ENCODE results near the gene PIK3C2A.
"Not testable (repeated sequence)": the region's sequence is repeated elsewhere in the genome, so short reads cannot be mapped to it uniquely, and the experiment has no call there.

The PIK3C2A gene

DNA sequence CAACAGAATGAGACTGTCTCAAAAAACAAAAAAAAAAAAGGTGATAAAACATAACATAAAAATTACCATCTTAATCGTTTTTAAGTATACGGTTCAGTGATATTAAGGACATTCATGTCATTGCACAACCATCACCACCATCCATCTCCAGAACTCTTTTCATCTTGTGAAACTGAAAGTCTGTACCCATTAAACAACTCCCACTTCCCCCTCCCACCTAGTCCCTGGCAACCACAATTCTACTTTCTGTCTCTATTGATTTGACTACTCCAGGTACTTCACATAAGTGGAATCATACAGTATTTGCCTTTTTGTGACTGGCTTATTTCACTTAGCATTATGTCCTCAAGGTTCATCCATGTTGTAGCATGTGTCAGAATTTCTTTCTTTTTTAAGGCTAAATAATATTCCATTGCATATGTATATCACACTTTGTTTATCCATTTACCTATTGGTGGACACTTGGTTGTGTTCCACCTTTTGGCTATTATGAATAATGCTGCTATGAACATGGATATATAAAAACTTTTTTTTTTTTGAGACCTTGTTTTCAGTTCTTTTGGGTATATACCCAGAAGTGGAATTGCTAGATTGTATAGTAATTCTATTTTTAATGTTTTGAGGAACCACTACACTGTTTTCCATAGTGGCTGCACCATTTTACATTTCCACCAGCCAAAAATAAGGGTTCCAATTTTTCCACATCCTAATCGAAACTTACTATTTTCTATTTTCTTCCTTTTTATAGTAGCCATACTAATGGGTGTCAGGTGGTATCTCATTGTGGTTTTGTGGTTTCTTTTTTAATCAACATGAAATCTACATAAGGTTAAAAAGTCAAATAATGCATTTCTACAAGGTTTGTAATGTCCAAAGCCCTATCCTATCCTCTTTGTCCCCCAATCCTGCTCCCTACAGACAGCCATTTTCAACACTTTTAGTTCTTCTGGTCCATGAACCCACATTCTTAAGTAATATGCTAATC is 23.4 kb upstream of the PIK3C2A start:
- no peak overlapping the region for H3K4me3 ChIP-seq (replicated peaks; ENCODE audit: low read depth, low read length)
- H3K36me3 ChIP-seq (ENCODE audit: control insufficient read depth, insufficient read depth, low read length), result no peaks in the 10 kb centered on the region
- H3K27me3 ChIP-seq (replicated peaks; ENCODE audit: control insufficient read depth, insufficient read depth, low read length), result no peaks in the 10 kb centered on the region
- DNase-seq (ENCODE audit: extremely low read depth, insufficient read length), result peak; percentile 25
- TF ChIP-seq, protein P1, sequence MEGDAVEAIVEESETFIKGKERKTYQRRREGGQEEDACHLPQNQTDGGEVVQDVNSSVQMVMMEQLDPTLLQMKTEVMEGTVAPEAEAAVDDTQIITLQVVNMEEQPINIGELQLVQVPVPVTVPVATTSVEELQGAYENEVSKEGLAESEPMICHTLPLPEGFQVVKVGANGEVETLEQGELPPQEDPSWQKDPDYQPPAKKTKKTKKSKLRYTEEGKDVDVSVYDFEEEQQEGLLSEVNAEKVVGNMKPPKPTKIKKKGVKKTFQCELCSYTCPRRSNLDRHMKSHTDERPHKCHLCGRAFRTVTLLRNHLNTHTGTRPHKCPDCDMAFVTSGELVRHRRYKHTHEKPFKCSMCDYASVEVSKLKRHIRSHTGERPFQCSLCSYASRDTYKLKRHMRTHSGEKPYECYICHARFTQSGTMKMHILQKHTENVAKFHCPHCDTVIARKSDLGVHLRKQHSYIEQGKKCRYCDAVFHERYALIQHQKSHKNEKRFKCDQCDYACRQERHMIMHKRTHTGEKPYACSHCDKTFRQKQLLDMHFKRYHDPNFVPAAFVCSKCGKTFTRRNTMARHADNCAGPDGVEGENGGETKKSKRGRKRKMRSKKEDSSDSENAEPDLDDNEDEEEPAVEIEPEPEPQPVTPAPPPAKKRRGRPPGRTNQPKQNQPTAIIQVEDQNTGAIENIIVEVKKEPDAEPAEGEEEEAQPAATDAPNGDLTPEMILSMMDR (IDR thresholded peaks at IDR 0.05; ENCODE audit: insufficient read depth, low read length, poor library complexity, severe bottlenecking), result no peak

DNA sequence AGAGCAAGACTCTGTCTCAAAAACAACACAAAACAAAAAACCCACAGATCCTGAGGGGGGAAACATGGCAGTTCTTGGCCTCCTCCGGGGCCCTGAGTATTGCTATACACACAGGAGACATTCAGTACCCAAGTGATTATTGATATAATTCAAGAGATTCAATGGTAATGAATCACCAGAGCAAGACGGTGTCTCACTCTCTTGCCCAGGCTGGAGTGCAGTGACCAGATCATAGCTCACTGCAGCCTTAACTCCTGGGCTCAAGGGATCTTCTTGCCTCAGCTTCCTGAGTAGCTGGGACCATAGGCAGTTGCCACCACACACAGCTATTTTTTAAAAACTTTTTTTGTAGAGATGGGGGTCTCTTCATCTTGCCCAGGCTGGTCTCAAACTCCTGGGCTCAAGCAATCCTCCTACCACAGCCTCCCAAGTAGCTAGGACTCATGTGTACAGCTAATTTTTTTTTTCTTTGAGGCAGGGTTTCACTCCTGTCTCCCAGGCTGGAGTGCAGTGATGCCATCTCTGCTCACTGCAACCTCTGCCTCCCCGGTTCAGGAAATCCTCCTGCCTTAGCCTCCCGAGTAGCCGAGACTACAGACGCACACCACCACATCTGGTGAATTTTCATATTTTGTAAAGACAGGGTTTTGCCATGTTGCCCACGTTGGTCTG is 21.8 kb upstream of the PIK3C2A start:
- TF ChIP-seq, protein P1 (IDR thresholded peaks at IDR 0.05; ENCODE audit: insufficient read depth, low read length, poor library complexity, severe bottlenecking), result no peak
- Histone ChIP-seq H3K4me3 (replicated peaks; ENCODE audit: low read depth, low read length) (no peak overlapping the region), H3K36me3 (ENCODE audit: control insufficient read depth, insufficient read depth, low read length) (no peaks in the 10 kb centered on the region), H3K27me3 (replicated peaks; ENCODE audit: control insufficient read depth, insufficient read depth, low read length) (no peaks in the 10 kb centered on the region)
- no peak for DNase-seq (ENCODE audit: extremely low read depth, insufficient read length)

DNA sequence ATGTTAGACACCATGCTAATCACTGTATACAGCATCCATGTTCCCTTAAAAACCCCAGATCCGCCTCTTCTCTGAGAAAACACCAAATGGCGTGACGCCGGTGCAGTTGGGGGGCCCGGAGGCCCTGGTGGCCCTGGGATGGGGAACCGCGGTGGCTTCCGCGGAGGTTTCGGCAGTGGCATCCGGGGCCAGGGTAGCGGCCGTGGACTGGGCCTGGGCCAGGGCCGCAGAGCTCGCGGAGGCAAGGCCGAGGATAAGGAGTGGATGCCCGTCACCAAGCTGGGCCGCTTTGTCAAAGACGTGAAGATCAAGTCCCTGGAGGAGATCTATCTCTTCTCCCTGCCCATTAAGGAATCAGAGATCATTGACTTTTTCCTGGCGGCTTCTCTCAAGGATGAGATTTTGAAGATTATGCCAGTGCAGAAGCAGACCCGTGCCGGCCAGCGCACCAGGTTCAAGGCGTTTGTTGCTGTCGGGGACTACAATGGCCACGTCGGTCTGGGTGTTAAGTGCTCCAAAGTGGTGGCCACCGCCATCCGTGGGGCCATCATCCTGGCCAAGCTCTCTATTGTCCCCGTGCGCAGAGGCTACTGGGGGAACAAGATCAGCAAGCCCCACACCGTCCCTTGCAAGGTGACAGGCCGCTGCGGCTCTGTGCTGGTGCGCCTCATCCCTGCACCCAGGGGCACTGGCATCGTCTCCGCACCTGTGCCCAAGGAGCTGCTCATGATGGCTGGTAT is 20.6 kb upstream of the PIK3C2A start:
- H3K36me3 ChIP-seq (ENCODE audit: control insufficient read depth, insufficient read depth, low read length); DNase-seq (ENCODE audit: extremely low read depth, insufficient read length); H3K4me3 ChIP-seq (replicated peaks; ENCODE audit: low read depth, low read length); H3K27me3 ChIP-seq (replicated peaks; ENCODE audit: control insufficient read depth, insufficient read depth, low read length): not testable (repeated sequence)

DNA sequence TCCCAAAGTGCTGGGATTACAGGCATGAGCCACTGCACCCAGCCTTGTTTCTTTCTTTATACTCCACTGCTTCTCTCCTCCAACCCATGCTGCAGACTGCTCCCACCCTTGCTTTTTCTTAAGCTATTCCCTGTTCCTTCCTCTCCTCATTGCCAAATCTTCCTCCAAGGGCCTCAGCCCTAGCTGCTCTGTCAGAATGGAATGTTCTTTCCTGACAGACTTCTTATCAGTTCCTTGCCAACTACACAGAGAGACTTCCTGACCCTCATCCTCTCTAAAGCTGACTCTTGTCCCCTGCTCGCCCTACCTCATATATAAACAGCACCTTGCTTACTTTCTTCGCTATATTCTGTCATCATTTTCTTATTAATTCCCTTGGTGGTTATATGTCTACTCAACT is 16.9 kb upstream of the PIK3C2A start:
- H3K4me3 ChIP-seq (replicated peaks; ENCODE audit: low read depth, low read length), result no peak overlapping the region
- no peaks in the 10 kb centered on the region for H3K27me3 ChIP-seq (replicated peaks; ENCODE audit: control insufficient read depth, insufficient read depth, low read length)
- no peak for DNase-seq (ENCODE audit: extremely low read depth, insufficient read length)
- TF ChIP-seq, protein P1 (IDR thresholded peaks at IDR 0.05; ENCODE audit: insufficient read depth, low read length, poor library complexity, severe bottlenecking), result no peak
- no peaks in the 10 kb centered on the region for H3K36me3 ChIP-seq (ENCODE audit: control insufficient read depth, insufficient read depth, low read length)

DNA sequence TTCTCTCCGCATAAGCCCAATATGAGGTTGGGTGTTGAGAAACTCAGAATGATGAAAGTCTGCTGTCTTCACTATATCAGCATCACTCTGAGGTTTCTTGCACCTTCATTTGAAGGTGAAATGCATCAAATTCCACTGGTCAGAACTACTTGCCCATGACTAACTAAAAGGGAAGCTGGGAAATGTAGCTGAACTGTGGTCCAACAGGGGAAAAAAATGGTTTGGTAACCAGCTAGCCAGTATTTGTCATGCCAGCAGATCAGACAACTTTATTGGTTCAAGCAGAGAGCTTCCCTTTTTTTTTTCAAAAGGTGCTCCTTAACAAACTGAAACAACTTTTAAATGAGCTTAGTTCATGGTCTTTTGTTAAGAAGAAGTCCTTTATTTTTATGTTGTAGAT is 14.2 kb upstream of the PIK3C2A start:
- H3K27me3 ChIP-seq (replicated peaks; ENCODE audit: control insufficient read depth, insufficient read depth, low read length), result no peaks in the 10 kb centered on the region
- no peak overlapping the region for H3K4me3 ChIP-seq (replicated peaks; ENCODE audit: low read depth, low read length)
- TF ChIP-seq, protein P1 (IDR thresholded peaks at IDR 0.05; ENCODE audit: insufficient read depth, low read length, poor library complexity, severe bottlenecking), result no peak
- H3K36me3 ChIP-seq (ENCODE audit: control insufficient read depth, insufficient read depth, low read length), result no peaks in the 10 kb centered on the region
- no peak for DNase-seq (ENCODE audit: extremely low read depth, insufficient read length)

All from GM06990 (cell line).